Ovary (tissue), 3 donors: ENCODE results near the gene MCF2L.
"Not testable (repeated sequence)": the region's sequence is repeated elsewhere in the genome, so short reads cannot be mapped to it uniquely, and the experiment has no call there.

Source experiments
- EP300 ChIP-seq: sonication (generic); formaldehyde crosslinking; IDR thresholded peaks from one replicate; pipeline ENCODE4 v1.6.1; 2017; ENCODE audit warnings: antibody characterized with exemption
- POLR2A ChIP-seq: fragments of 450-650 bp; IDR thresholded peaks from one replicate; pipeline ENCODE4 v1.6.1; 2017; ENCODE audit warnings: antibody characterized with exemption, mild to moderate bottlenecking, moderate library complexity
- TF ChIP-seq, protein P1 (sequence below), 3 donors: fragments of 450-650 bp in 2 of 3; fragments of 200-600 bp in 1 of 3; IDR thresholded peaks; one replicate each; pipeline versions ENCODE4 v1.5.1 to v1.8.0; 2016 to 2022; ENCODE audit warnings: antibody characterized with exemption in 3 of 3, mild to moderate bottlenecking in 1 of 3
- donor health status: DM: no; HTN: no; CAD: no.

DNA sequence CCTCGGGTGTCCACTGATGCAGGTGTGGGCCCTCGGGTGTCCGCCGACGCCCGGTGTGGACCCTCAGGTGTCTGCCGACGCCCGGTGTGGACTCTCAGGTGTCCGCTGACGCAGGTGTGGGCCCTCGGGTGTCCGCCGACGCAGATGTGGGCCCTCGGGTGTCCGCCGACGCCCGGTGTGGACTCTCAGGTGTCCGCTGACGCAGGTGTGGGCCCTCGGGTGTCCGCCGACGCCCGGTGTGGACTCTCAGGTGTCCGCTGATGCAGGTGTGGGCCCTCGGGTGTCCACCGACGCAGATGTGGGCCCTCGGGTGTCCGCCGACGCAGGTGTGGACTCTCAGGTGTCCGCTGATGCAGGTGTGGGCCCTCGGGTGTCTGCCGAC lies 61.2 kb downstream of the MCF2L start:
- TF ChIP-seq, protein P1, sequence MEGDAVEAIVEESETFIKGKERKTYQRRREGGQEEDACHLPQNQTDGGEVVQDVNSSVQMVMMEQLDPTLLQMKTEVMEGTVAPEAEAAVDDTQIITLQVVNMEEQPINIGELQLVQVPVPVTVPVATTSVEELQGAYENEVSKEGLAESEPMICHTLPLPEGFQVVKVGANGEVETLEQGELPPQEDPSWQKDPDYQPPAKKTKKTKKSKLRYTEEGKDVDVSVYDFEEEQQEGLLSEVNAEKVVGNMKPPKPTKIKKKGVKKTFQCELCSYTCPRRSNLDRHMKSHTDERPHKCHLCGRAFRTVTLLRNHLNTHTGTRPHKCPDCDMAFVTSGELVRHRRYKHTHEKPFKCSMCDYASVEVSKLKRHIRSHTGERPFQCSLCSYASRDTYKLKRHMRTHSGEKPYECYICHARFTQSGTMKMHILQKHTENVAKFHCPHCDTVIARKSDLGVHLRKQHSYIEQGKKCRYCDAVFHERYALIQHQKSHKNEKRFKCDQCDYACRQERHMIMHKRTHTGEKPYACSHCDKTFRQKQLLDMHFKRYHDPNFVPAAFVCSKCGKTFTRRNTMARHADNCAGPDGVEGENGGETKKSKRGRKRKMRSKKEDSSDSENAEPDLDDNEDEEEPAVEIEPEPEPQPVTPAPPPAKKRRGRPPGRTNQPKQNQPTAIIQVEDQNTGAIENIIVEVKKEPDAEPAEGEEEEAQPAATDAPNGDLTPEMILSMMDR (IDR thresholded peaks at IDR 0.05) = not testable (repeated sequence)
- TF ChIP-seq POLR2A, EP300: not testable (repeated sequence)
